Left ventricle myocardium inferior (tissue), 1 donor: Measurements from ENCODE around the gene DEFB131B. TPM values are rescaled to one million over a fixed set of nuclear protein-coding genes. Genes with fewer than 3 reads are reported as not detected.
"Not testable (repeated sequence)": the region's sequence is repeated elsewhere in the genome, so short reads cannot be mapped to it uniquely, and the experiment has no call there.

ENCODE experiments used
- DNase-seq: peaks from one replicate; pipeline ENCODE4 v3.0.0-alpha.2; 2020
- H3K27ac ChIP-seq: fragments of 200-600 bp; replicated peaks from 2 replicates; pipeline ENCODE4 v1.8.0; 2021
- H3K27me3 ChIP-seq: fragments of 200-600 bp; 2 replicates; pipeline ENCODE4 v1.8.0; 2021; ENCODE audit warnings: low read depth
- H3K36me3 ChIP-seq: fragments of 200-600 bp; 2 replicates; pipeline ENCODE4 v1.8.0; 2021
- H3K4me1 ChIP-seq: fragments of 200-600 bp; 2 replicates; pipeline ENCODE4 v1.8.0; 2021
- H3K4me3 ChIP-seq: fragments of 200-600 bp; 2 replicates; pipeline ENCODE4 v1.8.0; 2021; ENCODE audit warnings: mild to moderate bottlenecking, moderate library complexity
- H3K9me3 ChIP-seq: fragments of 200-600 bp; replicated peaks from 2 replicates; pipeline ENCODE4 v1.8.0; 2021
- CTCF ChIP-seq: fragments of 200-600 bp; IDR thresholded peaks from 2 replicates; pipeline ENCODE4 v1.8.0; 2021; ENCODE audit warnings: antibody characterized with exemption, mild to moderate bottlenecking, borderline replicate concordance
- intact Hi-C: fragments of 100-400 bp; cut with micrococcal nuclease; formaldehyde crosslinking; loops from one replicate; pipeline ENCODE4 v1.11.0; 2022
- total RNA-seq: library from RNA; stranded (reverse); fragmentation: NEBNext Ultra II Directional; extraction: Animal tissue kit (Norgen Biotek cat#: 25700); gene quantifications from one replicate; pipeline ENCODE4 v1.2.1, GENCODE V29; 2021
- donor health status: DM: no; HTN: yes; CAD: no; lungs with severe emphysema.

Gene DEFB131B
- total RNA-seq, 1 donor from 2014 or later = not detected

GRCh38 chr11:71895961-71896360, 17.7 kb downstream of the DEFB131B start:
- TF ChIP-seq CTCF = no peak
- H3K36me3 ChIP-seq = peaks cover 4% of the 10 kb centered on the region

GRCh38 chr11:71901137-71901536, 22.9 kb downstream of the DEFB131B start:
- H3K36me3 ChIP-seq = peaks cover 20% of the 10 kb centered on the region
- H3K27ac ChIP-seq, DNase-seq, H3K9me3 ChIP-seq, H3K4me1 ChIP-seq, intact Hi-C loops, H3K4me3 ChIP-seq, H3K27me3 ChIP-seq: not testable (repeated sequence)

More at GRCh38 chr11:71895961-71896360, 17.7 kb downstream of the DEFB131B start:
- no peak overlapping the region for H3K27ac ChIP-seq
- H3K27me3 ChIP-seq = no peaks in the 10 kb centered on the region
- DNase-seq = no peak
- no peak overlapping the region for H3K4me3 ChIP-seq
- no peaks in the 10 kb centered on the region for H3K9me3 ChIP-seq
- H3K4me1 ChIP-seq = no peaks in the 10 kb centered on the region
- intact Hi-C loops = no loop called here

GRCh38 chr11:71908218-71908617, 30.0 kb downstream of the DEFB131B start:
- intact Hi-C loops = no loop called here
- Histone ChIP-seq H3K4me3 (no peak overlapping the region), H3K27me3 (no peaks in the 10 kb centered on the region), H3K9me3 (no peaks in the 10 kb centered on the region), H3K36me3 (peaks cover 32% of the 10 kb centered on the region), H3K4me1 (no peaks in the 10 kb centered on the region), H3K27ac (no peak overlapping the region)
- DNase-seq = no peak
- no peak for TF ChIP-seq CTCF

- intact Hi-C loops, DNase-seq, H3K27ac ChIP-seq, H3K4me1 ChIP-seq, H3K9me3 ChIP-seq, H3K27me3 ChIP-seq, H3K4me3 ChIP-seq: not testable (repeated sequence)
- peaks cover 38% of the 10 kb centered on the region for H3K36me3 ChIP-seq
These were observed 32.5 kb downstream of the DEFB131B start for GRCh38 chr11:71910775-71911174.

- H3K9me3 ChIP-seq, H3K27ac ChIP-seq, H3K4me1 ChIP-seq, intact Hi-C loops, H3K27me3 ChIP-seq, H3K4me3 ChIP-seq, DNase-seq: not testable (repeated sequence)
- peaks cover 45% of the 10 kb centered on the region for H3K36me3 ChIP-seq
These were observed 33.2 kb downstream of the DEFB131B start for GRCh38 chr11:71911321-71911985.

- H3K27me3 ChIP-seq, intact Hi-C loops, H3K27ac ChIP-seq, DNase-seq, H3K4me1 ChIP-seq, H3K4me3 ChIP-seq, H3K9me3 ChIP-seq: not testable (repeated sequence)
- peaks cover 50% of the 10 kb centered on the region for H3K36me3 ChIP-seq
These were observed 33.7 kb downstream of the DEFB131B start for GRCh38 chr11:71911986-71912340.

- no peak overlapping the region for H3K27ac ChIP-seq
- intact Hi-C loops = no loop called here
- H3K9me3 ChIP-seq = no peaks in the 10 kb centered on the region
- no peak for TF ChIP-seq CTCF
- no peak for DNase-seq
- no peaks in the 10 kb centered on the region for H3K4me1 ChIP-seq
- H3K36me3 ChIP-seq = peaks cover 67% of the 10 kb centered on the region
- no peak overlapping the region for H3K4me3 ChIP-seq
- no peaks in the 10 kb centered on the region for H3K27me3 ChIP-seq
These were observed 35.7 kb downstream of the DEFB131B start for GRCh38 chr11:71913756-71914526.
